Erythroblast (primary cell): ENCODE data around the gene CTNNA3.

ENCODE experiments used
- DNase-seq, 2 experiments: peaks; one replicate each; lab custom pipeline; 2025; lab: John Stamatoyannopoulos, UW
- GATA1 ChIP-seq: IDR thresholded peaks from 2 replicates; pipeline ENCODE4 v1.6.1; 2011; ENCODE audit warnings: low read depth, mild to moderate bottlenecking, control low read depth, low read length, moderate library complexity
- POLR2A ChIP-seq: IDR thresholded peaks from 2 replicates; pipeline ENCODE4 v1.6.1; 2011; ENCODE audit warnings: mild to moderate bottlenecking, low read length

Gene CTNNA3

DNA sequence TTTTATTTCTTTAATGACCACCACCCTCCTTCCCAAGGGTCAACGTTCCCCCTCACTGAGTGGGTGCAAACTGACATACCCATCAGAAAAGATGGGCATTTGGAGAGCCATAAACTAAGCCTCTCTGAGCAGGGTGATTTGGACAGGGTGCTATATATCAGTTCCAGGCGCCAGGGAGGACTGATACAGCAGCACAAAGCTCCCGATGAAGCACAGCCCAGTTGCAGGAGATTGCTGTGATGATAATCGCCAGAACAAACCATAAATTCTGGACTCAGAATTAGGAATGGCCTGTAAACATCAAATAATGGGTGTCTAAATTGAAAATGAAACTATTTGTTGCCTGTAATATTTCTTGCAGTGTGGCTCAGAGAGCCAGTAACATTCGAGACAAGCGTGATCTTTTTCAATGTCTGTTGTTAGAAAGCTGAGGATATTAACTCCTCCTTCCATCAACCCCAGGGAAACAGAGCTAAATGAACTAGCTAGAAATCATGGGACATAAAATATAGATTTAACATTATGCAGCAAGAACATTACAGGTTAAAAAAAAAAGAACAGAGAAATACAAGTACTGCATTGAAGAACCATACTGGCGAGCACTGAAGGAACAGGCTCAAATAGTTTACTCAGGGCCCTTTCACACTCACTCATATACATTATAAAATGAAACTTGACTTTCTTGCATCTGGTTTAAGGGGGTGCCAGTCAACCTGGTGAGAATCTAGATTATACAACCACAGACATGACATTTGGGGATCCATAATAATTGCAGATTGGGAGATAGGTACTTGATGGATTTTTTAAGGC, 907.6 kb downstream of the CTNNA3 start:
- DNase-seq = no peak
- TF ChIP-seq GATA1 = no peak
- no peak for TF ChIP-seq POLR2A

DNA sequence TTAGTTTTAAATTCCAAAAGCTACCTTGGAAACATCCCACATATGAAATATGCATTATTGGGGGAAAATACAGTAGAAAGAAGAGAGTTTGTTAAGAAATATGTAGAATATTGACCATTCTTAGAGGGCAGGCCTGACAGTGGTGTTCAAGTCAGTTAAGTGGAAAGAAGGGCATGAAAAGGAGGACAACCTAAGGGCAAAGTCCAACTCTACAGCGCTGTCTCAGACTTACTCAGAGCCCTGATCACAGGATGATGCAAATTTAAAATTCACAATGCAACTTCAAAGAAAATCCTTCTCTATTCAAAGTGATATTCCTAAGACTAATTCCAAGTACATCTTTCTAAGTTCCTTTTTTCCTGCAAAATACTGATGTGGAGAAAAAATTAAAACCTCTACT, 909.3 kb downstream of the CTNNA3 start:
- no peak for DNase-seq
- TF ChIP-seq POLR2A (no peak), GATA1 (no peak)

DNA sequence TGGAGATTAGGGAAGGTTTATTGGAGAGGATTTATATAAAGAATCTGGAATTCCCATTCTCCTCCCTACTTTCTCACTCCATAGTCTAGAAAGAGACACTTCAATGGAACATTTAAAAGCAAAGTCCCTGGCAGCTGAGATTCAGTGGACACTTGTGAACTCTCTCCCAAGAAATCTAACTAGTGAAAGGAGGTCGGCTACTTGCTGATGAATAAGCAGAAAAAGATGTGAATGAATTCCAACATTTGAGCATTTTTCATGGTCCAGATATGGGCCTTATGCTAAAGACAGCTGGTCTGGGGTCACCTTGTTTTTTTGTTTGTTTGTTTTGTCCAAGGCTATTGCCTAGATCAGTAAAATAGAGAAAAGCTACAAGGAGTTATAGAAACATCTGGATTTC, 911.2 kb downstream of the CTNNA3 start:
- no peak for DNase-seq
- TF ChIP-seq GATA1 = no peak
- TF ChIP-seq POLR2A = no peak

DNA sequence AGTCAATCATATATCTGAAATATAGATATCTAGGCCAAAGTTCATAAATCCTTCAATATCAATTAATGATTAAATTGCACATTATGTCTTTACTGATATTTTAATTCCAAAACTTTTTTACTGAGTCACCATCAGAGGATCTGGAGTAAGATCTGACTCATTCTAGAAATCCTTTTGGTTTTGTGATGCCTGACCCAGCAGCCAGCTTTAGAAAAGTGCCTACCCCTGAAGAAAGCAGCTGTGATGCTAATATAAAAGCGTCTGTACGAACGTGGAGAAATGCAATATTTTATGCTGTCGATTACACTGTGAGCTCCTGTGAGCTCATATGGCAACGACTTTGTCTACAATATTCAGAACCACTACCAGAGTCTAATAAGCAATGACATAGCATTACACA, 912.7 kb downstream of the CTNNA3 start:
- TF ChIP-seq POLR2A (no peak), GATA1 (no peak)
- DNase-seq = no peak

DNA sequence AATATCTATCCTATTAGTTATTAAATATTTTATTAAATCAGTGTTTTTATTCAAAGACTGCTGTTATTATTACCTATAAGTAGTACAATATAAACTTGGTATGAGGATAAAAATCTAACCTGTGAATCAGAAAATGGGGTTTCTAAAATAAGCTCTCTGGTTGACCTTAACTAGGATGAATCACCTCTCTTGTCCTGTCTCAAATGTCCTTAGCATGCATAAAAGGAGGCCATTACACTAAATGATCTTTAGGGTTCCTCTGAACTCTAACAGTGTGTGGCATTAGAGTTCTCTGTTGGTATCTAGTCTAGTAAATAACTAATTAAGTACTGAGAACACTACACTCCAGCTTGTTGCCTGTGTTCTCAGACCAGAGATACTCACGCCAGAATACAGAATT, 913.2 kb downstream of the CTNNA3 start:
- TF ChIP-seq POLR2A (no peak), GATA1 (no peak)
- DNase-seq = no peak

DNA sequence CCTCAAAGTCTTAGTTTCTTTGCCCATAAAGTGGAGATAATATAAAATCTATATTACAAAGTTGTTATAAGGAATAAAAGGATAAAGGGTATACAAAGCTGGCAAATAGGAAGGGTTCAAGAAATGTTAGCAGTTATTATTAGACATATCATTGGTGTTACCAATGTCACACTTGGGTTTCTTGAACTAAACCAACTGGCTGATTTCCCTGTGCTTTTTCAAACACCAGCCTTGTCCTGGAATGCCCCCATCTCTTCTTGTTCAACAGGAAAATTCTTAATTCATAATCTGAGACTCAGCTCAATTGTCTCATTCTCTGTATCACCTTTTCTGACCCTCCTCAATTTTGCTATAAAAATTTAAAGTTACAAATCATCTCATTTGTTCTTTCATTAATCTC, 913.9 kb downstream of the CTNNA3 start:
- DNase-seq = no peak
- no peak for TF ChIP-seq GATA1
- TF ChIP-seq POLR2A = no peak

DNA sequence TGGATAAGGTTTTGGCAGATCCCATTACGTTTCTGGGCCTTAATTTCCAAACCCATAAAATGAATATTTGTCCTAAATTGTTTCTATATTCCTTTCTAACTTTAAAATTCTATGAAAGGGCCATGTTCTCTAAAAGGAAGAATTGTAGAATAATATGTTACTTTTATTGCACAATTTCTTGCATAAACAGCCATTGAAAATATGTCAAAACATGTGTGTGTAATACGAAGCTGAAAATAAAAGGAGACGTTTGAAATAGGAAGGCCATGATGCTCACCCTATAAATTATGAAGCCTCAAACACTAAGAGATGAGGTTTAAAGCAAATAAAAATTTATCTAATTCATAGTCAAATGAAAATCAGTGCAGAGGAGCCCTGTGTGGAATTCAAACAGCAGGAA, 915.2 kb downstream of the CTNNA3 start:
- no peak for DNase-seq
- TF ChIP-seq POLR2A (no peak), GATA1 (no peak)

DNA sequence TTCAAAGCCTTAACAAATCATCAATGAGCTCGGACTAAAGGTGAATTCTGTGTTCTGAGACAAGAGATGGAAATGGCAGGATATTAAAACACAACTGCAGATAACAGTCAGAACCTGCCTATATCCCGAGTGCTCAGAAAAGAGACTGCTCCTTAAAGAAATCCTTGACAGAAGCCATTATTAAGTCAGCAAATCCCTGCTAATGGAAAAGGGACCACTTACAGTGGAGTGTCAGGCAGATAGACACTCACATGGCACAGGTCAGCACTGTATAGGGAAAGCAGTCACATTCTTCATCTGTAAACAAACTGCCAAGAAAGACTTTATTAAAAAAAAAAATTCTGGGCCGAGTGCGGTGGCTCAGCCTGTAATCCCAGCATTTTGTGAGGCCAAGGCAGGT, 917.6 kb downstream of the CTNNA3 start:
- TF ChIP-seq POLR2A (no peak), GATA1 (no peak)
- no peak for DNase-seq

DNA sequence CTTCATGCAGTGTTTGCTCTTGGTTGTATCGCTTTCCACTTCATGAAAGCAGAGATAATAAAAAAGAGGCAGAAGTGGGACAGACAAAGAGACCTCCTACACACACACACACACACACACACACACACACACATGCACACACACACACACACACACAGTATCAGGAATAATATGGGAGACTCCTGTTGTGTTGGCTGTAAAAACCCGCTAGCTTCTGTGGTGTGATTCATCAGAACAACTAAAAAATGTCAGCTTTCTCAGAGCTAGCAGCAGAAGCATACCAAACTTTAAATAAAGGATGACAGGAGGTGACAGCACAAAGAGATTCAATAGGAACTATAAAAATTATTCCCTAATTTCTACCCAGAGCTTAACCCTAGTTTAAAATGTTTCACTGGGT, 918.3 kb downstream of the CTNNA3 start:
- TF ChIP-seq POLR2A (no peak), GATA1 (no peak)
- no peak for DNase-seq

DNA sequence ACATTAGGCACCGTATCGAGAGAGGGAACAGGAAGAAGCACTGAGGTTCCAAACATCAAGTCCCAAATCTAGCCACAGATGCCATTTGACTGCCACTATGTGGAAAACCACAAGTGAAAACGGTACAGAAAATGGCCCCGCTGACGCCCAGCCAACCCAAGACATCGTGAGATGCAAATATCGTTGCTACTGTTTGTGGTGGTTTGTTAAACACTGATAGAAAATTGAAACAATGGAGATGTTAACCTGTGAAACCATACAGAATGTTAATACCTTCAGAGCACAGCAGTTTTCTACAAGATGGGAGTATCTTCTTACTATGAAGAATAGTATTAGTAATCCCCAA, 922.5 kb downstream of the CTNNA3 start:
- TF ChIP-seq GATA1 (no peak), POLR2A (no peak)
- no peak for DNase-seq

DNA sequence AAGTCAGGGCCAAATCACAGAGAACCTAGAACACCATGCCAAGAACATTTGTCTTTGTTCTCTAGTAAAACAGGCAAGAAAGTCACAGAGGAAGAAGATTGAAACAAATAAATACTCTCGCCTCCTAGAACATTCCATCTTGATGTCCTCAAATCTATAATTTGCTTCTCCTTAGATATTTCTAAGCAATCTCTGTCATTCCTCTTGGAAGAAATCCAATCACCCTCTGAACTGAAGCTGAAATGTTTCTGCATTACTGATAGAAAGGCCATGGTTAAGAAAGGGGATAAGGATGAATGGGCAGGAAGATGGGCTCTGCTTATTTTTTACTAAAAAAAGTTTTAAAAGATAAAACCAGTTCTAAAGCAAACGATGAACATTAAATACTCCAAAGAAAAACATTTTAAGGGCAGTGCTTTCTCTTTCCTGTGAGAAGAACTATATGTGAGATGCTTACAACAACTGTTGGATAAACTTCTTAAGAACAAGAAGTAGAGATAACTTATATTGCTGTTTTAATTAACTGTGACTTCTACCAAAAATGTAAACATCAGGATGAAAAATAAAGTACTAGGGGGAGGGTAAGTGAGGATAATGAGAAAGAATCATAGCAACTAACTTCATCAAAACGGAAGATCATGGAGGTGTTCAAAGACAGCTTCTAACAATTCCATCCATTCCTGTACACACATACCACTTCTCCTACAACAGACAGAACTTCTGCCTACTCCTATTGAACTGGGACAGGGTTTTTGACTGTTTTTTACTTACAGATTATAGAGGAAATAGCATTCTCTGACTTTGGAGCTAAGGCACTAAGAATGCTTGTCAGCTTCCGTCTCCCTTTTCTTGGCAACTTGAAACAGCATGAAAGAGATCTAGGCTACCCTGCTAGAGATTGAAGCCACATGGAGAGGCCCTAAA, 923.2 kb downstream of the CTNNA3 start:
- TF ChIP-seq GATA1 (no peak), POLR2A (no peak)
- DNase-seq = no peak

DNA sequence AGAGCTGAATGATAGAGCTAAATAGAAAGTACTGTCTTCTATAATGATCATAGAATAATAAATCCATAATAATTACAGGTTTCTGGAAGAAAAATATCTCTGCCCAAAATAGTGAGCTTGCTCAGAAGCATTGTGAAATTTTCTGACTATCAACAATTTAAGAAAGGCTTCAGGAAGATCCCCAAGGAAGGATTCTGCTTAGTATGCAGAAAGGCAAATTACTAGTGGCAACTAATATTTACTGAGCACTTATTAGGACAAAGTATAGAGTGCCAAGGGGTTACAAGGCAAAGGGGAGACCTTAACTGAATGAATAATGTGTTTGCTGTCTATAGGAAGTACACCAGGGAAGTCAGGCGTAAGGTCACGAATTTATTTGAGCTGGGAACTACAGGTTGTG, 928.3 kb downstream of the CTNNA3 start:
- no peak for DNase-seq
- no peak for TF ChIP-seq POLR2A
- no peak for TF ChIP-seq GATA1

DNA sequence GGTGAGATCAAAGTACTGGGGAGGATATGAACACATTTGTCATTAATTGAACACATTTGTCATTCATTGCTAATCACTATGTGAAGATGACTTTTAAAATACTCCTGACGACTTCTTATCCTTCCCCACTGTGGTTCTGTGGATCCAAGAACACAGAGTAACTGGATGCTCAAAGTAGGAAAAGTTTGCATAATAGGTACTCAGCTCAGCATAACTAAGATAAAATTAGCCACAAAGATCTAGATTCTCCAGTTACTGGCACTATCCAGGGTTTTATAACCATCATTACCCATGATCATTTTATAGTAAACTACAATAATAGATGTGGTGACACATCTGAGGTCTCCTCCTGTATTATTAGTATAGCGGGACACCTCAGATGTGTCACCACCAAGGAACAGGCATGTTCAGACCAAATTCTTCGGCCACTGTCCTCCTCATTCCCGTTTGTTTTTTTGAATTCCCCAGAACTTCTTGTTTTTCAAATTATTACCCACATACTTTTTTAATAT, 933.7 kb downstream of the CTNNA3 start:
- TF ChIP-seq GATA1 = no peak
- no peak for TF ChIP-seq POLR2A
- no peak for DNase-seq

DNA sequence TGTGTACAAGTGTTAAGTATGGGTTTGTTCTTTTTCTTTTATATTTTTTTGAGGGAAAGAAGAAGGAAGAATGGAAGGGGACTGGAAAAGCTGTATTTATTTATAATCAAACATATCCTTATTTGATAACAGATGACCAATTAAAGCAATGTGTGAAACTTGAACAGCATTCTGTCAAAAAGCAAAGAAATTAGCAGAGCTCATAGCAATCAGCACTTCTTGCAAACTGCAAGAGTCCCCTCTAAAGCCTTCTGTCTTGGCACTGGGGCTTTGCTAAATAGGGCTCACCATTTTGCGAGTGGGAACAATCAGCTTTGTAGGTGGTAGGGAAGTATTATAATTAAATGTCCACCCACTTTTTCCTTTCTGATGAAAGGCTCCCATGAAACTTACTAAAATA, 935.1 kb downstream of the CTNNA3 start:
- TF ChIP-seq GATA1 (no peak), POLR2A (no peak)

DNA sequence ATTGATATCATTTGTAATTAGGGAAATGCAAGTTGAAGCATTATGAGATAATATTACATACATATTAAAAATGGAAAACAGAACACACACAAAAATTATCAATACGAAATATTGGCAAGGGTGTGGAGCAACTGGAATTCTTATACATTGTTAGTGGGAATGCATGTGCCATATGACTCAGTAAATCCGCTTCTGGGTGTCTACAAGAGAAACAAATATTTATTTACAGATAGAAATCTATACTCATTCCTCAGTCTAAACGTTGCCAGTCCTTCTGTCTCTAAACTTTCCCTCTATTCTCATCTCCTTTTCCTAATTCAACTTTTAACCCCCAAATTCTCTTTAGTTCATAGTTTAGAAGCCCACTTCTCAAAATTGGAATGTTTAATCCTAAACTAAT, 940.5 kb downstream of the CTNNA3 start:
- DNase-seq = no peak
- TF ChIP-seq POLR2A (no peak), GATA1 (no peak)

More for the DNA sequence above, 935.1 kb downstream of the CTNNA3 start:
- DNase-seq = no peak
